C1 segment of cervical spinal cord (tissue), 14 donors: ENCODE data around the gene KCNMA1.

ENCODE experiments used
- DNase-seq, 14 donors: peaks; one replicate each; lab custom pipeline; 2025; lab: John Stamatoyannopoulos, UW

The KCNMA1 gene

DNA sequence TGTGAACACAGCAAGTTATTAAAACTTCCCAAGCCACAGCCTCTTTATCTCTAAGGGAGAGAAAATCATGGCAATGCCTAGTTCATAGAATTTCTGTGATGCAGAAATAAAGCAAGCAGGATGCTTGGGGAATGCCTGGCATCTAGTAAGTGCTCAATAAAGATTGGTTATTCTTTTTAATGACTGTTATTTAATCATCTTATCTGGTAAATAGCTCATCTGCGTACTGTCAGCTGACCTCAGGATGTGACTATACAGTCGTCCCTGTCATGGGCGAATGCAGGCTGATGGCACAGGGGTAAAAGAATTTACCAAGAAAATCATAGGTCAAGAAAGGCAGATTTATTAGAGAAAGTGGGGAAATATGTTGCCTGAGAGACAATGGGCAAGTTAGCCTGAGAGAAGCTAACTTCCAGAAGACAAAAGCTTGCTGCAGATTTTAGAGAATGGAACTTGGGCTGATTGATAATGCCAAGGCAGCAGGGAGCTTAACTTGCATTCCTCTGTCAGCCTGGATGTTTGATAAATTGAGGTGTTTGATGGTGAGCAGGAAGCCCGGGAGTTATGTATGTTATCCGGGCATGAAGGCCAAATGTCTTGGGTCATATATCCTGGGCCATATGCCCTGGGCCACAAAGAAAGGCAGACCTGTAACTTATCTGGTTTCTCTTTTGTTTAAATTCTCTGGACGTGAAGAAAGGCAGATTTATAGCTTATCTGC, 126.0 kb downstream of the KCNMA1 start:
- no peak for DNase-seq

DNA sequence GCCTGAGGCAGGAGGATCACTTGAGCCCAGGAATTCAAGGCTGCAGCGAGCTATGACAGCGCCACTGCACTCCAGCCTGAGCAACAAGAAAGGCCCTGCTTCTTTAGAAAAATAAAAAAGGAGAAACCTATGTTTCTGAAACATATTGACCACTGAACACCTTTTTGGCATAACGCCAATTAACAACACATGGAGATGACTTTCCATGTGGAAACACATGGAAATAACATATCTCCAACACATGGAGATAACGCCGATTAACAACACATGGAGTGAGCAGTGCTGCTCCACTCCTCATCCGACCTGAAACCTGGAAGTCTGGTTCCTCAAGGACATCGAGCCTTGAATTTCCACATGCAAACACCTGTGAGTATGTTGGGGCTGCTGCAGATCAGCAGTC, 126.9 kb downstream of the KCNMA1 start:
- DNase-seq: no peak

- no peak for DNase-seq
Measured at GRCh38 chr10:77510294-77510693, 127.3 kb downstream of the KCNMA1 start.

GRCh38 chr10:77509391-77509790, 128.2 kb downstream of the KCNMA1 start:
- DNase-seq: no peak

- no peak for DNase-seq
Measured at GRCh38 chr10:77507291-77507880, 130.2 kb downstream of the KCNMA1 start.

DNA sequence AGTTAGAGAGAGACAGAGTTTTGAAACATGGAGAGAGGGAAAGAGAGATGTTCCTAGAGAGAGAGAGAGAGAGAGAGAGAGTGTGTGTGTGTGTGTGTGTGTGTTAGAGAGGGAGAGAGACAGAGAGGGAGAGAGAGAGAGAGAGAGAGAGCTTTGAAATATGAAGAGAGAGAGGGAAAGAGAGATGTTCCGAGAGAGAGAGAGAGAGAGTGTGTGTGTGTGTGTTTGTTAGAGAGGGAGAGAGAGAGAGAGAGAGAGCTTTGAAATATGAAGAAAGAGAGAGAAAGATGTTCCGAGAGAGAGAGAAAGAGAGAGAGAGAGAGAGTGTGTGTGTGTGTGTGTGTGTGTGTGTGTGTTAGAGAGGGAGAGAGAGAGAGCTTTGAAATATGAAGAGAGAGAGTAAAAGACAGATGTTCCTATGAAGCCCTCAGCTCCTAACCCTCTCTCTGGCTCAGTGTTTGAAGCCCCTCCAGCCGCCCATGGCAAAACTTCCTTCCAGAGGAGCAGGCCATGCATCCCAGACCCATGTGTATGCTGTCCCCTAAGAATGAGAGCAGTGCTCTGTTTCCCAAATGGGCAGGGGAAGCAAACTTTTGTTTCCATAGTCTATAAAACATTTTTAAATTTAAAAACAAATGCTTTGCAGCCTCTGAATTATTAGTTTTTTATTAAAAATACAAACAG, 130.9 kb downstream of the KCNMA1 start:
- no peak for DNase-seq

DNA sequence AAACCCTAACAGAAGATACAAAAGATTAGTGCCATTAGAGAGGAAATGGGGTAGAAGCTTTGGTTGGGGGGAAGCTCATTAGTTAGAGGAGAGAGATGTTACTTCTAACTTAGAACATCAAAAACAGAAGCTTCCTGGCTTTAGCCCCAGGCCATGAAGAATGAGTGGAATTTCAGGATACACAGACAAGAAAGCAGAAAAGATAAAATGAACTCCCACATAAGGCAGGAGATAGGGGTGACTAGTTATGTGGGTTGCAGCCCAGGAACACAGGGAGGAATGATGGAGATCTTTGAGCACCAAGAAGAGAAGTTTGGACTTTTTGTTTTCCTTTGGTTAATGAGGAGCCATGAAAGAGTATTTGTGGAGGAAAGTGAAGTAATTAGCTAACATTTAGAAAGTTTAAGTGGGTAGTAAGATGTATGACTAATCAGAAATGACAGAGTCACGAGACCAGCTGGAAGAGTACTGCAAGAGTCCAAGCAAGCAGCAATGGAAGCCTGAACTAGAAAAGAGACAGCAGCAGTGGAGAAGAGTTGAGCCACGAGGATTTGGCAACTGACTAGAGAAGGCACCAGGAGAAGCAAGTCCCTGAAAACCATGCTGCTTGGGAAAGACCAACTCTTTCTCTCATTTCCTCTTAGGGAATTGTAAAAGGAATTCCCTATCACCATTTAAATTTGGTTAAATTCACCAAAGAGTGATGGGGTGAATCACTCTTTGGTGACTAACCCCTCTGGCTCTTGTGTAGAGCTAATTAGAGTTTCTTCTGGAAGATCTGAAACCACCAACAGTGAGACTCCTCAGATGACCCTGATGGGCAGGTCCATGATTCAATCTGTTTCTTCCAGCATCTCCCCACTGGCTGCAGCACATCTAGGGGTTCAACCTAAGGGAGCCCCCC, 131.9 kb downstream of the KCNMA1 start:
- DNase-seq: no peak

- no peak for DNase-seq
Measured at GRCh38 chr10:77504873-77505257, 132.7 kb downstream of the KCNMA1 start.

DNA sequence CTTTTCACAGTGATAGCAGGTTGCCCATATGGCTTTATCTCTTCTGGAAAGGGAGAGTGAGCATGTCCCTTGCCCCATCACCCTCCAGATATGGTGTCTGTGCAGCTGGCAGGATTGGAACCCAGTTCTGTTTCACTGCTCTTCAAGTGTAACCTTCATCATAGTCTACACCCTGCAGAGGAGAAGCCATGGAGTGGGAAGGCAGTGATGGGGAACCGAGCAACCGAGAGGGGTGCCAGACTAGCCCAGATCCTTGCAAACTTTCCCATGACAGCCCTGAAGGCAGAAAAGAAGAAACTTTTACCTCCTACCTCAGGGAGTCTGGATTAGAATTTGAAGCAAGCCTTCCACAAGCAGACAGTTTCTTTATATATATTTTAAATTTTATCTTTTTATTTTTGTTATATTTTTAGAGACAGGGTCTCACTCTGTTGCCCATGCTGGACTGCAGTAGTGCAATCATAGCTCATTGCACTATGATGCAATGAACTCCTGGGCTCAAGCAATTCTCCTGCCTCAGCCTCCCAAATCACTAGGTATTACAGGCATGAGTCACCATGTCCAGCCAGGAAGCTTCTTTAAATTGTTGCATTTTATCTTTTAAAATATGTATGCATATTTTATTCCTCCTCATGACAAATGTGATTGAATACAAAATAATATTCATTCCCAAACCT, 133.3 kb downstream of the KCNMA1 start:
- no peak for DNase-seq

DNA sequence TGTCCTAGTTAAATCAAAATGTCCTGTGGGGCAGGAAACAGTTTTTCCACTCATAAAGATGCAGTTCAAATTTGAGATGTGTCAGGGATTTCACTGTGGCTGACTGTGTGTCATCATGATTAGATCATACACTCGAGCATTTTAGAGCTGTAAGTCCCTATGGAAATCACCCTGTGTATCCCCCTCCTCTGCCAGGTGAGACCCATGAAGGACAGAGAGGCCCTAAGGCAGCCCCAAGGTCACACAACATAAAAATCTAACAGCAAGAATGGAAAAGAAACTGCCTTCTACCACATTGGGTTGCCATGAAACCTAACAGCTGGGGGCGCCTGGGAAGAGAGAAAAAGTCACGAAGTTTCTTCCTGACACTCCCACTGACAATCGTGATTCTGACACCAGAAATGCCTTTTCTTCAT, 135.8 kb downstream of the KCNMA1 start:
- DNase-seq: no peak

DNA sequence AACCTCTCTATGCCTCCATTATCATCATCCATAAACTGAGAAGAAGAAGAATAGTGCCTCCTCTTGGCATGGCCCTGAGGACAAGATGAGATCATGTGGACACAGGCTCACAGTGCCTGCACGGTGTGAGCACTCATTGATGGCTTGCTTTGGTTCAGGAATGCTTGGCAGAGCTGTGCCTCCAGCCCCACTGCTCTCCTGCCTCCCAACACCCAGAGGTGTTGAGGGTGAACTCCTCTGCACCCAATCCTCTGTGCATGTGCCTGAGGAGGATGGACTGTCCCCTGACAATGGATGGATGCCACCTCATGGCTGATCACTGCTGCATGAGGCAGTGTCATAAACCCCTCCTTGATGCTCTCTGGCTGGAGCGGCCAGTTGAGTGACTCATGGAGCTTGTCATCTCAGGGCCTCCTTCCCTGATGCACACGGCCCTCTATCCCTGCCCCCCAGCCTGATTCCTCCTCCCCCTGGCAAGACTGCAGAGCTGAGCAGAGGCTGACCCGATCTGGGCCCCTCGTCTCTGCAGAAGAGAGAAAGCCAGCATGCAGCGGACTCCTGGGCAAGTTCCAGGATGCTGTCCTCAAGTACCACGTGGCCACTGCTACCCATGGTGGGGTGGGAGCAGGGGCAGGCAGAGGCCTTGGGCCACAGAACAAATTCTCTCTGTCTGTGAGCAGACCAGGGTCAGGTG, 136.3 kb downstream of the KCNMA1 start:
- DNase-seq: peak in 8 of 14 donors; percentile 16 to 68 (median 20)

DNA sequence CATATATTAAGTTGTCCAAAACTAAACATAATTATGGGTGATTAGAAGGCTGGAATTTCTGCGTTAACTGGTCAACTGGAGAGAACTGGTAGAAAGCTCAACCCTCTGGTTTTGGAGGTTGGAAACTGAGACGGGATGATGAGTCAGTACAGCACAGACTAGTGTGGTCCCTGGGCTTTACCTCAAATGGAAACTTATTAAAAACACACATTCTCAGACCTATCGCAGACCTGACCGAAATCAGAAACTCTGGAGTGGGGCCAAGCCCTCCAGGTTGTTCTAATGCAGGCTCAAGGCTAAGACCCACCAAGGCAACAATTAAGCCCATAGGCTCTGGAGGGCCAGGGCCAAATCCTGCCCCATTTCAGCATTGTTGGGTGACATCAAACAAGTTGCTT, 136.9 kb downstream of the KCNMA1 start:
- DNase-seq: no peak

DNA sequence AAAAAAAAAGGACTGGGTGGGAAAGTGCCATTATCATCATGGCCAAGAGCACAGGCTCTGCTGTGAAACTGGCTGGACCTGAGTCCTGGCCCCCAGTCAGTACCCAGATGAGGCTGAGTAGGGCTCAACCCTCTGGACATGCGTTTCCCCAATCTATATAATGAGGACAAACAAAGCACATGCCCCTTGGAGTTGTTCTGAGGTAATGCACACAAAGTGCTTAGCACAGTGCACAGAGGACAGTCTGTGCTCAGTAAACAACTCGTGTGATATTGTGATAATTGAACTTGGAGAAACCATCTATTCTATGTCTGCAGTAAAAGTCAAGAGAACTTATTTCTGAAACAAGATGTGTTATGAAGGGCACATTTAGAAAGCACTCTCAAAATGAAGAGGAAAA, 138.8 kb downstream of the KCNMA1 start:
- DNase-seq: no peak

- DNase-seq: peak in 1 of 14 donors; percentile 3
Measured at GRCh38 chr10:77498210-77498609, 139.4 kb downstream of the KCNMA1 start.

- no peak for DNase-seq
Measured at GRCh38 chr10:77497748-77498147, 139.9 kb downstream of the KCNMA1 start.

DNA sequence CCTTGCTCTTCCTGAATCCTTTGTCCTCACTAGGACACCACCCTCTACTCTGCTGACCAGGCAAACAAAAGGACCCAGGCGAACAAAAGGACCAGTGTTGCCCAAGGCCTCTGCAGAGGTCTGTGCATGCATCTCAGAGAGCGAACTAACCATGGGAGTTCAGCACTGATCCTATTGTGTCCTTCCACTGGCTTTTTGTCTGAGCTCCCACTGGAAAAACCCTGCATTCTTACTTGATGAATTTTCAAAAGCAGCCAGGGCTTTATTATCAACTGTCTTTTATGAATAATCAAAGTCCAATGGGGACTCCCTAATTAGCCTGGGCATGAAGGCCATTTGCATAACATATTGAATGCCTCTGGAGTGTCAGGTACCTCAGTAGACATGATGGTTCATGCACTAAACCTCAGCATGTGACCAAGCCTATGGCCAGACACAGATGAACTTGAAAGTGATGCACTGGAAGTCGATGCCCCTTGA, 140.6 kb downstream of the KCNMA1 start:
- DNase-seq: peak in 4 of 14 donors; percentile 8 to 19 (median 12)

DNA sequence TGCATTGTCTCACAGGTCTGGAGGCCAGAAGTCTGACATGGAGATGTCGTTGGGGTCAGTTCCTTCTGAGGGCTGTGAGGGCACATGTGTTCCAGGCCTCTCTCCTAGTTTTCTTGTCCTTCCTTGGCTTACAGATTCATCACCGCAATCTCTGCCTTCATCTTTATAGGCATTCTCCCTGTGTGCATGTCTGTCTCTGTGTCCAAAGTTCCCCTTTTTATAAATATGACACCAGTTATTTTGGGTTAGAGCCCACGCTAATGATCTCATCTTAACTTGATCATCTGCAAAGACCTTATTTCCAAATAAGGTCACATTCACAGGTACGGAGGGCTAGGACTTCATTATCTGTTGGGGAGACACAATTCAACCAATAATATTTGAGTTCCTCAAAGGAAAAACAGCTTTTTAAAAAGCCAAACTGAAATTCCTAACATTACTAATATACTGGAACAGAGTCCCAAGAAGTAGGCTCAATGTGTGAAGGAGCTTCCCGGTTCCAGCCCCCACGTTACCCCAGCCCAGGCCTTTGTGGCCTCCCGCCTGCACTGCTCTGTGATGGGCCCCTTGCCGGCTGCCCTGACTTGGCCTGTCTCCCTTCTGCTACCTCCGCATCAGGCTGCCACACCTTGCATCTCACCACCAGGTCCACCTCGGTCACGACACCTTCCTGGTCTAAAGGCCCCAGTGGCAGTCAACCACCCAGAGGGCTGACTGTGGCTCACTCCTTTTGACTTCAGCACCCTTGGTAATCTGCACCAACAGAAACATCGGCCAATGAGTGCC, 142.7 kb downstream of the KCNMA1 start:
- no peak for DNase-seq

DNA sequence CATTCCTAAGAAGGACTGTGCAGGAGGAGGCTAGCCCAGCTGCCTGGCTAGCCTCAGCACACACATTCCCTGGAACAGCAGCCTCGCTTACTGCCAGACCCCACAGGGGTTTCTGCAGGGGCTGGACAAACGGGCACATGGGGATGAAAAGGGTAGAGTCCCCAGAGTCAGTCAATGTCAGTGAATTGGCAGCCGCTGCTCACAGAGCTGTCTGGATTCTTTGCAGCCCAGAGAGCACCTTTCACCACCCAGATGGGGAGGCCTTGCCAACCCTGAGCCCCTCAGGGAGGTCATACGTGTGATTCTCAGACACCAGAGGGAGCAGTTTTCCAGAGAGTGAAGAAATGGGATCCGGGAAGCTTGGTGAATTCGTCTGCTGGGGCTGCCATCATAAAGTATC, 143.3 kb downstream of the KCNMA1 start:
- DNase-seq: peak in 3 of 14 donors; percentile 18 to 33 (median 23)

- DNase-seq: no peak
Measured at GRCh38 chr10:77493851-77494261, 143.8 kb downstream of the KCNMA1 start.
